Heart left ventricle (tissue), 13 donors: Measurements from ENCODE around the gene KRT2.

ENCODE experiments used
- POLR2A ChIP-seq, 2 donors: fragments of 450-650 bp; IDR thresholded peaks; one replicate each; pipeline ENCODE4 v1.6.1; 2017; ENCODE audit warnings: antibody characterized with exemption in 2 of 2, mild to moderate bottlenecking in 2 of 2, moderate library complexity in 2 of 2
- TF ChIP-seq, protein P1 (sequence below), 12 donors: fragments of 200-600 bp; sonication (generic) in 4 of 12; IDR thresholded peaks; one replicate each; pipeline versions ENCODE4 v1.5.0 to v1.8.0; 2018 to 2022; ENCODE audit warnings: antibody characterized with exemption in 12 of 12, mild to moderate bottlenecking in 5 of 12
- donor health status: ischemic (EF 13 %, LVEDD 7.1; RV severe dilation, severe dysfunction).
- donor health status: DM: no; HTN: yes; CAD: no.
- donor health status: DM: no; HTN: no; CAD: no.
- donor health status: ischemic (EF 25% LVEDD 6.9; RV normal size, moderate dysfunction).
- donor health status: ischemic (EF 25% LVEDD 5.7; RV mildly dilated, moderate dysfunction).
- donor health status: ischemic (EF 35%, LVEDD 5.7; RV mildly dilated, moderate dysfunction).
- donor health status: nonischemic (EF 11% LVEDD 7.7; RV severe dilation, severe dysfunction).
- donor health status: DM: yes; HTN: yes; CAD: no.
- donor health status: PGD.
- donor health status: ischemic (EF 29% LVEDD 5.4; RV normal size, mild dysfunction).
- donor health status: nonischemic (EF 23%, LVEDD 6.1; RV moderate dilation, normal function).

DNA sequence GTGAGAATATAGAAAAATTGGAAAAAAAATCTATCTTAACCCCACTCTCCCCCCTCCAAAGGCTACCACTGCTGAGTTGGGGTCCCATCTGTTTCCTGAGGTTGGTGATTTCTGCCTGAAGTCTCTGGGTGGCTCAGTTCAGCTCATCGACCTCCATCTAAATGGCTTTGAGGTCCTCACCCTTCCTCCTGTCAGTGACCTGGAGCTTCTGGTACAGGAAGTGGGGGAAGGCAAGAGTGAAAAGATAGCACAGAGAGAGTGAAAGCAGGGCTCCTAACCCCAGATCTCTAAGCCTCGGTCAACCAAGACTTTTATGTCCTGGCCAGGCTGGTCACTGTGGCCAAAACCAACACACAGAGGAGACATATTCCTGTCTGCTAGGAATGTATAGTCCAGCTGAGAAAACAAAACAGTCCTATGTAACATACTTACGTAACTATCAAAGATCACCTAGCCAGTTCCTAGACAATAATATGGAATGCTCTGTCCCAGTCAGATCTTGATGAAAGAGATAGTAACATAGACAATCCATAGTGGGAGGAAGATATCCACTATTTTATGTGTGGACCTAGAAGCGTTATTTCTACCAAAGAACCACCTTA is 21.3 kb downstream of the KRT2 start:
- TF ChIP-seq, protein P1, sequence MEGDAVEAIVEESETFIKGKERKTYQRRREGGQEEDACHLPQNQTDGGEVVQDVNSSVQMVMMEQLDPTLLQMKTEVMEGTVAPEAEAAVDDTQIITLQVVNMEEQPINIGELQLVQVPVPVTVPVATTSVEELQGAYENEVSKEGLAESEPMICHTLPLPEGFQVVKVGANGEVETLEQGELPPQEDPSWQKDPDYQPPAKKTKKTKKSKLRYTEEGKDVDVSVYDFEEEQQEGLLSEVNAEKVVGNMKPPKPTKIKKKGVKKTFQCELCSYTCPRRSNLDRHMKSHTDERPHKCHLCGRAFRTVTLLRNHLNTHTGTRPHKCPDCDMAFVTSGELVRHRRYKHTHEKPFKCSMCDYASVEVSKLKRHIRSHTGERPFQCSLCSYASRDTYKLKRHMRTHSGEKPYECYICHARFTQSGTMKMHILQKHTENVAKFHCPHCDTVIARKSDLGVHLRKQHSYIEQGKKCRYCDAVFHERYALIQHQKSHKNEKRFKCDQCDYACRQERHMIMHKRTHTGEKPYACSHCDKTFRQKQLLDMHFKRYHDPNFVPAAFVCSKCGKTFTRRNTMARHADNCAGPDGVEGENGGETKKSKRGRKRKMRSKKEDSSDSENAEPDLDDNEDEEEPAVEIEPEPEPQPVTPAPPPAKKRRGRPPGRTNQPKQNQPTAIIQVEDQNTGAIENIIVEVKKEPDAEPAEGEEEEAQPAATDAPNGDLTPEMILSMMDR (IDR thresholded peaks at IDR 0.05), result no peak
- TF ChIP-seq POLR2A (IDR thresholded peaks at IDR 0.05), result no peak
